H1 (cell line): ENCODE results near the gene SSH2.

Experiments
- CBX8 ChIP-seq: fragments of 300-800, 300-1000 bp; sonication (generic); IDR thresholded peaks from 2 replicates; pipeline ENCODE4 v1.7.1; 2016; ENCODE audit warnings: low read depth, low read length, borderline replicate concordance
- CTCF ChIP-seq, 3 experiments: IDR thresholded peaks; 1 replicate in 2 of 3; 2 replicates in 1 of 3; pipeline versions ENCODE4 v1.5.1 to v1.6.1; 2011; ENCODE audit warnings: low read length in 3 of 3, mild to moderate bottlenecking in 3 of 3, inconsistent platforms in 2 of 3, low read depth in 1 of 3, moderate library complexity in 1 of 3; ENCODE audit not compliant: insufficient read depth in 1 of 3; ENCODE audit errors: control extremely low read depth in 1 of 3
- EP300 ChIP-seq, 2 experiments: IDR thresholded peaks; 1 replicate in 1 of 2; 2 replicates in 1 of 2; pipeline ENCODE4 v1.6.1; 2011 to 2012; ENCODE audit warnings: low read depth in 2 of 2, low read length in 2 of 2, mild to moderate bottlenecking in 2 of 2, borderline replicate concordance in 1 of 2, inconsistent platforms in 1 of 2, moderate library complexity in 1 of 2
- FOSL1 ChIP-seq: IDR thresholded peaks from 2 replicates; pipeline ENCODE4 v1.6.1; 2011; ENCODE audit warnings: mild to moderate bottlenecking, low read depth, low read length, moderate library complexity; ENCODE audit not compliant: insufficient read depth
- NRF1 ChIP-seq: IDR thresholded peaks from 2 replicates; pipeline ENCODE4 v1.6.1; 2011; ENCODE audit warnings: mild to moderate bottlenecking, low read depth, low read length, improper control_type of control experiment
- PHF8 ChIP-seq: fragments of 200-600 bp; sonication (generic); conservative IDR thresholded peaks from 2 replicates; pipeline ENCODE4 v1.7.1; 2012; ENCODE audit warnings: low read depth, mild to moderate bottlenecking, inconsistent platforms, low read length, moderate library complexity
- POLR2A ChIP-seq, 2 experiments: IDR thresholded peaks; 1 replicate in 1 of 2; 2 replicates in 1 of 2; pipeline ENCODE4 v1.6.1; 2011; ENCODE audit warnings: low read depth in 2 of 2, low read length in 2 of 2, mild to moderate bottlenecking in 2 of 2; ENCODE audit errors: control extremely low read depth in 1 of 2
- RAD21 ChIP-seq, 2 experiments: IDR thresholded peaks in 1 of 2; conservative IDR thresholded peaks in 1 of 2; 2 replicates each; pipeline ENCODE4 v1.6.1; 2011; ENCODE audit warnings: low read depth in 2 of 2, low read length in 2 of 2, improper control_type of control experiment in 1 of 2, inconsistent platforms in 1 of 2, mild to moderate bottlenecking in 1 of 2, moderate library complexity in 1 of 2
- TAF1 ChIP-seq: IDR thresholded peaks from 2 replicates; pipeline ENCODE4 v1.6.1; 2011; ENCODE audit warnings: mild to moderate bottlenecking, low read depth, low read length
- USF2 ChIP-seq: IDR thresholded peaks from 2 replicates; pipeline ENCODE4 v1.6.1; 2011; ENCODE audit warnings: low read length, improper control_type of control experiment
- YY1 ChIP-seq: IDR thresholded peaks from 2 replicates; pipeline ENCODE4 v1.6.1; 2011; ENCODE audit warnings: low read depth, mild to moderate bottlenecking, low read length

GRCh38 chr17:29778956-29779811, 150.8 kb downstream of the SSH2 start:
- TF ChIP-seq EP300 (IDR thresholded peaks at IDR 0.05; ENCODE audit: borderline replicate concordance in 1 of 2, low read depth in 2 of 2, low read length in 2 of 2), result no peak
- peak; percentile 65 to 79 for TF ChIP-seq RAD21 (IDR thresholded peaks at IDR 0.05 in 1 of 2, conservative IDR thresholded peaks at IDR 0.05 in 1 of 2; ENCODE audit: low read depth in 2 of 2, low read length in 2 of 2)
- no peak for TF ChIP-seq PHF8
- TF ChIP-seq FOSL1, result no peak
- TF ChIP-seq CBX8, result no peak
- TF ChIP-seq CTCF (IDR thresholded peaks at IDR 0.05; ENCODE audit: control extremely low read depth in 1 of 3, insufficient read depth in 1 of 3, low read depth in 1 of 3, low read length in 3 of 3), result peak; percentile 9 to 70 (median 58)
- TF ChIP-seq USF2, result no peak
- no peak for TF ChIP-seq POLR2A (IDR thresholded peaks at IDR 0.05; ENCODE audit: control extremely low read depth in 1 of 2, low read depth in 2 of 2, low read length in 2 of 2)
- TF ChIP-seq TAF1, result no peak
- TF ChIP-seq YY1, result no peak
- TF ChIP-seq NRF1, result no peak
